Fibroblast of gingiva (primary cell): ENCODE results near the gene WDR62.
"Not testable (repeated sequence)": the region's sequence is repeated elsewhere in the genome, so short reads cannot be mapped to it uniquely, and the experiment has no call there.

Experiments used
- DNase-seq: peaks from one replicate; pipeline ENCODE4 v3.0.0-alpha.2; 2011; ENCODE audit warnings: low read depth

Gene WDR62

GRCh38 chr19:36040495-36040894, 14.2 kb upstream of the WDR62 start:
- no peak for DNase-seq

GRCh38 chr19:36041092-36041491, 13.6 kb upstream of the WDR62 start:
- DNase-seq, result not testable (repeated sequence)

GRCh38 chr19:36041831-36042230, 12.9 kb upstream of the WDR62 start:
- DNase-seq, result peak; percentile 91

- no peak for DNase-seq
These were observed 10.7 kb upstream of the WDR62 start for GRCh38 chr19:36043952-36044351.

- DNase-seq, result peak; percentile 69
These were observed 8.2 kb upstream of the WDR62 start for GRCh38 chr19:36046443-36047050.

GRCh38 chr19:36047835-36048234, 6.9 kb upstream of the WDR62 start:
- no peak for DNase-seq

- no peak for DNase-seq
These were observed 5.5 kb upstream of the WDR62 start for GRCh38 chr19:36049080-36049698.

- no peak for DNase-seq
These were observed 3.5 kb upstream of the WDR62 start for GRCh38 chr19:36051236-36051635.

- no peak for DNase-seq
These were observed 3.1 kb upstream of the WDR62 start for GRCh38 chr19:36051637-36052036.

GRCh38 chr19:36054119-36054732, 471 bp upstream of the WDR62 start, which contains the start of gene THAP8:
TSS of gene THAP8 (minus strand) at chr19:36054285. CDS start at chr19:36054217, 68 bp downstream.
- DNase-seq, result peak; percentile 99

GRCh38 chr19:36058481-36059179, 3.9 kb downstream of the WDR62 start:
- DNase-seq, result no peak

- DNase-seq, result no peak
These were observed 4.6 kb downstream of the WDR62 start for GRCh38 chr19:36059180-36059910.

GRCh38 chr19:36060430-36060829, 5.7 kb downstream of the WDR62 start:
- peak; percentile 43 for DNase-seq

- DNase-seq, result no peak
These were observed 6.7 kb downstream of the WDR62 start for GRCh38 chr19:36061367-36061766.

GRCh38 chr19:36064826-36065225, 10.1 kb downstream of the WDR62 start:
- no peak for DNase-seq

- no peak for DNase-seq
These were observed 13.0 kb downstream of the WDR62 start for GRCh38 chr19:36067681-36068080.

- DNase-seq, result not testable (repeated sequence)
These were observed 14.3 kb downstream of the WDR62 start for GRCh38 chr19:36068810-36069499.

- no peak for DNase-seq
These were observed 17.4 kb downstream of the WDR62 start for GRCh38 chr19:36072081-36072480.

GRCh38 chr19:36073121-36073876, 18.6 kb downstream of the WDR62 start:
- no peak for DNase-seq

GRCh38 chr19:36079389-36079945, 24.8 kb downstream of the WDR62 start:
- no peak for DNase-seq
